A549 treated with RU486 at 1 μM for 4 hours (cell line): ENCODE data around the gene NCOA5. TPM values are rescaled to one million over a fixed set of nuclear protein-coding genes. Genes with fewer than 3 reads are reported as not detected.

ENCODE experiments used
- total RNA-seq: library from RNA; stranded (reverse); fragments of 200-300 nt; extraction: Qiagen RNA extraction; gene quantifications from 5 replicates; pipeline ENCODE4 v1.2.3, GENCODE V29; 2022; ENCODE audit warnings: low read depth

Gene NCOA5
- 20.4 to 25.6 TPM (median 22.5 TPM) in 5 replicates for total RNA-seq

DNA sequence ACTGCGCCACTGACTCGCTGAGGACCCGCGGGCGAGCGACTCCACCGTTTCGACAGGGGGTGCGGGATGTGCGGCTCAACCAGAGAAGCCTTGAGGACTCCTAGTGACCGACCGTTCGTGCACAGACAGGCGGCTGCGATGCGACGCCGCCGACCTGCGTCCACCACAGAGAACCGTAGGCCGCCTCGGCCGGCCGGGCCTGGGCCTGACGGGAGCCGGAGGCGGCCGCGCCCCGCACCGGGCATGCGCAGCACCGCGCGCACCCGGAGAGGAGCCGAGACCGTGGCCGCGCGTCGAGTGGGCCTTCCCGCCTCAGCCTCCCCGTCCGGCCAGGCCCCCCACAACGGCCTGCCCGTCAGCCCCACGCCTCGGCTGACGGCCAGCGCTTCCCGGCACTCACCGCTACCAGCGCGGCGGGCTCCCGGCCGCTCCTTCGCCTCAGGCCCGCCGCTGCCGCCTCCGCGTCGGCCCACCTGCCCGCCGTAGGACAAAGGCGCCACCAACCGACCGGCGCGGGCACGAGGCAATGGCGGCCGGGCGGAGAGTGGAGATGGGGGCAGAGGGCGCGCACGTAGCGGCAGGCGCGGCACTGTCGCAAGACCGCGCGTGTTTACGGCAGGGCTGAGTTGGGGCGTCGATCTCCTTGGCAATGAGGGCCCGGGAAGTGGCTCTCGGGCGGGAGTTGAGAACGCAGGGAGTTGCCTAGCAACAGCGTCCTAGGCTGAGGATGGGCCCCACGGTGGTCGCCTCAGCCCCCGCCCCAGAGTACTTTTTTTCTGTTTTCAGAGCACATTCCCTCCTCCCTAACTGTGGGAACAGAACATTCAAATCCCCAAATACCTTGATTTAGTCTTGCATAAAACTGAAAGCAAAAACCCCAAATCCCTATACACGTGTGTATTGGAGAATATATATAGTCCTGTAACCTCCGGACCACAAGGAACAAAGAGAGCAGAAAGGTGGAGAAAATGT lies at the start of gene NCOA5:
TSS of gene NCOA5 (minus strand) at position 546 of the 972 bp plus-strand sequence. CDS start 10,538 bp downstream, outside the sequence.

DNA sequence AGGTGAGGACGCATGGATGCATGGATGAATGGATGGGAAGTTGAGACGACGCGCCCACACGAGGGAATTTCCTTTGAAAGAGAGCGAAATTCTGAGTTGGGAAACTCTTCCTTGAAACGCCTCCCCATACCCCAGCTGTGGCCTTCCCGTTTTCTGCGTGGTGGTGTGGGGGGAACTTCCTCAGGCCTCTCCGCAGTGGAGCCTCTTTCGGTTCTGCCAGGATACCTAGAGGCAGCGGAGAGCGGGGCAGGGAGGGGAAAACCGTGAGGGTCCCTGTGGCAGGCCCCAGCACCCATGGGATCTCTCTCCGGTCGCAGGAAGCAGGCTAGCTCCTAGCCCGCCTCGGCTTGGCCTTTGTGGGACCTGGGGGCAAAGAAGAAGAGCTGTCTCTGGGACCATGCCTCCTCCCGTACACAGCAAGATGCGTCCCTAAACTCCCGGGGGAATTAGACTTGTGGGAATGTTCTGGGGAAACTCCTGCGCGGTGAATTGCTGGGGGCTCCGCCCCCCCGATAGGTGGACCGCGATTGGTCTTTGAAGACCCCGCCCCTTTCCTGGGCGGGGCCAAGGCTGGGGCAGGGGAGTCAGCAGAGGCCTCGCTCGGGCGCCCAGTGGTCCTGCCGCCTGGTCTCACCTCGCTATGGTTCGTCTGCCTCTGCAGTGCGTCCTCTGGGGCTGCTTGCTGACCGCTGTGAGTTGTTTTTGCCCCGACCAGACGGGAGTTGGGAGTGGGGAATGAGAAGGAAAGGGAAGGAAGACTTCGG lies 28.1 kb upstream of the NCOA5 start, which contains the start of gene CD40:
TSS of gene CD40 (plus strand) at position 611 of the 764 bp plus-strand sequence. CDS start at position 641, 30 bp downstream.

DNA sequence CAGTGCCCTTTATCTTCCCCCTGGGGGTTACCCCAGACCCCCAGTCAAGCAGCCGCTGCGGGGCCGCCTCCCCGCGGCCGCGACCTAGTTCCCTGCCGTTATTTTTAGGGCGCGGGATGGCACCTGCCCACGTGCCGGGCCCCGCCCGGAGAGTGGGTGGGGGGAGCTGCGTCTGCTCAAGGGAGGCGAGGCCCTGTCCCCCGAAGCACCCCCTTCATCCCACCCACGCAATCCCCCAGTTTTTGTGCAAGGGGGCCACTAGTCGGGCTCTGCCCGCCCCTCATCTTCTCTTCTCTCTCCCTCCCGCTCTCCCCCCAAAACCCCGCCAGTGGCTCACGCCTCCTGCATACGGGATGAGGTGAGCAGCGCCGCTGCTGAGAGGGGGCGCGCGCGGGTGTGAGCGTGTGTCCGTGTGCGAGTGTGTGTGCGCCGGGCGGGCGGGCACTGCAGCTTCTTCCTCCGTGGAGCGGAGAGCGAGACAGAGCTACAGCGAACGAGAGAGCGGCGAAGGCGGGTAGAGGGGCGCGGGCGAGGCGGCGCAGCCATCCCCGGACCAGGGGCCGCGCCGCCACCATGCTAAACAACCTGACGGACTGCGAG lies 60.9 kb downstream of the NCOA5 start, which contains the start of gene SLC12A5:
TSS of gene SLC12A5 (plus strand) at position 444 of the 600 bp plus-strand sequence. CDS start at position 574, 130 bp downstream.

Other genes with a start within 250 kb of the NCOA5 start
- gene ACOT8, start 232.6 kb downstream of the NCOA5 start, total RNA-seq = 15.4 to 20.0 TPM (median 17.7 TPM) in 5 replicates
- 1.4 to 1.6 TPM (median 1.6 TPM) in 5 replicates for gene ZSWIM3, start 232.3 kb downstream of the NCOA5 start, total RNA-seq
- gene ZSWIM1, start 208.7 kb downstream of the NCOA5 start, total RNA-seq = 6.1 to 7.0 TPM (median 6.6 TPM) in 5 replicates
- gene SPATA25, start 202.3 kb downstream of the NCOA5 start, total RNA-seq = 0.23 to 0.87 TPM (median 0.66 TPM) in 5 replicates
- gene NEURL2, start 198.8 kb downstream of the NCOA5 start, total RNA-seq = 0.88 to 1.5 TPM (median 1.4 TPM) in 5 replicates
- gene CTSA, start 198.6 kb downstream of the NCOA5 start, total RNA-seq = 92.6 to 141 TPM (median 119 TPM) in 5 replicates
- gene PLTP, start 177.8 kb downstream of the NCOA5 start, total RNA-seq = 1.3 to 2.3 TPM (median 2.0 TPM) in 5 replicates
- gene PCIF1, start 155.3 kb downstream of the NCOA5 start, total RNA-seq = 27.7 to 35.6 TPM (median 32.2 TPM) in 5 replicates
- gene ZNF335, start 117.8 kb downstream of the NCOA5 start, total RNA-seq = 6.6 to 10.0 TPM (median 9.5 TPM) in 5 replicates
- 0.43 to 1.1 TPM (median 0.50 TPM) in 5 replicates for gene MMP9, start 81.1 kb downstream of the NCOA5 start, total RNA-seq
- 12.4 to 17.2 TPM (median 15.6 TPM) in 5 replicates for gene SLC12A5, start 60.7 kb downstream of the NCOA5 start, total RNA-seq
- 3.4 to 5.4 TPM (median 4.3 TPM) in 5 replicates for gene CD40, start 28.4 kb upstream of the NCOA5 start, total RNA-seq
- 0.06 TPM in 1 of 5 replicates, not detected in the others for gene CDH22, start 218.5 kb upstream of the NCOA5 start, total RNA-seq